Left renal cortex interstitium (tissue), 4 donors: ENCODE data around the gene SHMT2. TPM values are rescaled to one million over a fixed set of nuclear protein-coding genes. Genes with fewer than 3 reads are reported as not detected.

Experiments
- DNase-seq, 4 donors: peaks; one replicate each; pipeline ENCODE4 v3.0.0-alpha.2; 2013; ENCODE audit warnings: low read depth in 4 of 4, low spot score in 2 of 4, missing footprints in 1 of 4
- polyA plus RNA-seq, 4 donors: library from polyadenylated mRNA; unstranded; fragments of 120-200 nt; gene quantifications; one replicate each; pipeline ENCODE4 v1.2.1, GENCODE V29; 2013; ENCODE audit not compliant: insufficient read length in 4 of 4

SHMT2 gene
- polyA plus RNA-seq, 4 donors = 67.7 to 91.4 (median 77.7) TPM

DNA sequence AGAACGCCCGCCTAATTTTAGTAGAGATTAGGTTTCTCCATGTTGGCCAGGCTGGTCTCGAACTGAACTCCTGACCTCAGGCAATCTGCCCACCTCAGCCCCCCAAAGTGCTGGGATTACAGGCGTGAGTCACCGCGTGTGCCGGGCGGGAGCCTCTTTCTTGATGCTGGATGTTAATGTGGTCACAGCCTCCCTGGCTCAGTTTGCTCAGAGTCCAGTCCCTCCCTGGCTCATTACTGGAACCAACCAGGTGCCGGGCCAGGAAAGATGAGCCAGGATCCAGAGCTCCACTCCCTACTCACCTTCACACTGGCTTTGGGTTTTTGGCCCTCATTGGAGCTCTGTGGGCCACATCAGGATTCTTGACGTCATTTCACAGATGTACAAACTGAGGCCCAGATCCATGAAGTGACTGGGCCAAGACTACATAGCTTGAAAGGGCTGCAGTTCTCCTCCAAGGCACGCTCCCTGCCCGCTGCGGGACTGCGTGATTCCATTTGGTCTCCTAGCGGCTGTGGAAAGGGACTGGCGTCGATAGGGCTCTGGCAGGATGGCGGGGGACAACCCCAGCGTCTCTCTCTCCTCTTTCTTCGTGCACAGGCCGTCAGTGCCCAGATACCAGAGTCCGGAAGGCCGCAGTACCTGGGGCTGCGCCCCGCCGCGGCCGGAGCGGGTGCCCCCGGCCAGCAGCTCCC is 5.1 kb upstream of the SHMT2 start:
- DNase-seq = no peak

- DNase-seq = no peak
These were observed 4.4 kb upstream of the SHMT2 start for GRCh38 chr12:57224973-57225679.

DNA sequence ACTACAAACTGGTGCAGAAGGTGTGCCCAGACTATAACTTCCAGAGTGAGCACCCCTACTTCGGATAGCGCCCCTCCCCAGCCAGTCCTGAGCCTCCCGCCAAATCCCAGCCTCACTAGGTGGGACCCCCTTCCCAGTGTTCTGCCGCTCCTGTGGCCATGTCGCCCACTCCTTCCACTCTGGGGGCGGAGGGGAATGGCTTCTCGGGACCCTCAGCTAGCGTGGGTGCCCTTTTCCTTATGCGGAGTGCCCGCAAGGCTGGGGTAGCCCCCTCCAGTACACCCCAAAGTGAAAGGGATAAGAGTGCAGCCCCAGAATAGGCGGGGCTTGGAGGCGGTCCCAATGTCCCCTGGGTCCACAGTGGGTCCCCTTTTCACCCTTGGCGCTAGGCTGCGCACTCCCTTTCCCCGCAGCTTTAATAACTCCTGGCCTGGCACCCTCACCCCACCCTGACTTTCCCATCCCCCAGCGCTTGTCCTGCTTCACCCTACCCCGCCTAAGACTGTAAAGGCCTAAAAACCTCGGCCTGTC is 3.8 kb upstream of the SHMT2 start:
- DNase-seq = no peak

- DNase-seq = no peak
These were observed 2.8 kb upstream of the SHMT2 start for GRCh38 chr12:57226588-57227314.

GRCh38 chr12:57227315-57228115 is 2.0 kb upstream of the SHMT2 start:
- DNase-seq = no peak

DNA sequence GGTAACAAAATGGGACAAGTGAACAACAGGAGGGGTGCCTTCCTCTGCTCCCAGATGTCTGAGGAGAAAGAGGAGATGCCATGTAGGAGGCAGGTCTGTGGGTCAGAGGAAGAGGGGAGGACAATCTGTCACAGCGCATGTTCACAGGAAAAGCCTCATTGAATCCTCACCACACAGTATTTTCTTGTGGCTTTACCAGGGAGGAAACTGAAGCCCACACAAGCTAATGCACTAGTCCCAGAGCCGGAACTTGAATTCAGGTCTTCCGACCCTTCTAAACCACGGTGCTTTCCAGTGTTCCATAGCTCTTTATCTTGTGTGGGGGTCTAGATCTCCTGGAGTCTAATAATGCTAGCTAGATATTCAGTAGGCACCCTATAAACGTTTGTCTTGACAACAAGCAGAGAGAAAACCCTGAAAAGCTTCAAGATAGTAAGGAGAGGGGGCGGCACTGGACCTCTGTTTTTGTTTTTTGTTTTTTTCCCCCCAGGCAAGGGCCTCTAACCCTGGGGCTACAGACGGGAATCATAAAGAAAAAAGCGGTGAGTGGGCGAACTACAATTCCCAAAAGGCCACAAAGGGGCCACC is 371 bp upstream of the SHMT2 start:
- no peak for DNase-seq

GRCh38 chr12:57230381-57231155 is 1.1 kb downstream of the SHMT2 start:
- DNase-seq = no peak

DNA sequence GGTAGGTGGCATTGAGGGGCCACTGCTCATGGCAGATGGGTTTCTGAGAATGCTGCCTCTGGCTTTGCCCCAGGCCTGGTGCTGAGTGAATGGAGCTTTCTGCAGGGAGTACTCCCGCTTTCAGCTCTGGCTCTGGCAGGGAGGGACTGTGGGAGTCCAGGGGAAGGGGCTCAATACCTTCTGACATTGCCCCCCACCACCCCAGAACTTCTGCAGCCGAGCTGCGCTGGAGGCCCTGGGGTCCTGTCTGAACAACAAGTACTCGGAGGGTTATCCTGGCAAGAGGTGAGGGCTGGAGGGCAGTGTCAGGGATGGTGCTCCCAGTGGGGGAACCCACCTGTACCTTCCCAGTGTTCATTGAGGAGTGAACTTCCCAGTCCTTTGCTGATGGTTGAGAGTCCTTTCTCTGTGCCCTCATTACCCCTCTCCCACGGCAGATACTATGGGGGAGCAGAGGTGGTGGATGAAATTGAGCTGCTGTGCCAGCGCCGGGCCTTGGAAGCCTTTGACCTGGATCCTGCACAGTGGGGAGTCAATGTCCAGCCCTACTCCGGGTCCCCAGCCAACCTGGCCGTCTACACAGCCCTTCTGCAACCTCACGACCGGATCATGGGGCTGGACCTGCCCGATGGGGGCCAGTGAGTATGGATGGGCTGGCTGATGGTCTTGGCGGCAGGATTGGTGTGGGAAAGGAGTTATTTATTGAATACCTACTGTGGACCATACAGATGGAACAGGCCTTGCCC is 1.9 kb downstream of the SHMT2 start:
- no peak for DNase-seq

GRCh38 chr12:57232156-57232756 is 2.7 kb downstream of the SHMT2 start:
- no peak for DNase-seq

GRCh38 chr12:57233357-57234232 is 4.1 kb downstream of the SHMT2 start:
- no peak for DNase-seq

DNA sequence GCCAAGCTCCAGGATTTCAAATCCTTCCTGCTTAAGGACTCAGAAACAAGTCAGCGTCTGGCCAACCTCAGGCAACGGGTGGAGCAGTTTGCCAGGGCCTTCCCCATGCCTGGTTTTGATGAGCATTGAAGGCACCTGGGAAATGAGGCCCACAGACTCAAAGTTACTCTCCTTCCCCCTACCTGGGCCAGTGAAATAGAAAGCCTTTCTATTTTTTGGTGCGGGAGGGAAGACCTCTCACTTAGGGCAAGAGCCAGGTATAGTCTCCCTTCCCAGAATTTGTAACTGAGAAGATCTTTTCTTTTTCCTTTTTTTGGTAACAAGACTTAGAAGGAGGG is 4.7 kb downstream of the SHMT2 start:
- DNase-seq = no peak

- no peak for DNase-seq
These were observed 5.1 kb downstream of the SHMT2 start for GRCh38 chr12:57234571-57235016.

DNA sequence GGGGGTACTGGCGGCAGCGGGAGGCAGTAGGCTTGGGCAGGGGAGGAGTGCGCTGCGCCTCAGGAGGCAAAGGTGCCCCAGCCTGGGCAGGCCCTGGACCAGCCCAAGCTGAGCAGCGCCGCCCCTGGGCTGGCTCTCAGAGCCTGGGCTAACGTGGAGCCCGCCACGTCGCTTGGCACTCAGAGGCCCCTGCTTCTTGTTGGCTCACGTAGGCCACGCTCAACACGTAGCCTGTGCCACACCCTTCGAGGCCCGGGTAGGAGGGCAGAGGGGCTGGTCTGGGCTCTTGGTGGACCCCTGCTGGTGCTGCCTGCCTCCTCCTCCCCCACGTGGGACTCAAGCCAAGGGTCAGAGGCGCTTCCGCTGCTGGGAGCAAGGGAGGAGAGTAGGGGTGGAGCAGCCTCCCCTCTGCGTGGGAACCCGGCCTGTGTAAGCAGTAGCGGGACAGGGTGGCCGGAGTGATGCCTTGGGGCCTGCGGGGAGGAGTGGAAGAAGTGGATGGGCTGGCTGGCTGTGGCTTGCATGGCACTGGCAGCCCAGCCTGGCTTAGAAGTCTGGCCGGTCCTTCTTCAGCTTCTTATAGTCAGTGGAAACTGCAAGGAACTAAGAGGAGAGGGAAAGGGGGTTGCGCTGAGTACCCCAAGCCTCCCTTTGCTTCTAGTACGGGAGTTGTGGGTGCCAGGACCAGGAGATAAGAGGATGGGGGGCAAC is 5.7 kb downstream of the SHMT2 start:
- no peak for DNase-seq

- DNase-seq = no peak
These were observed 6.2 kb downstream of the SHMT2 start for GRCh38 chr12:57235728-57236131.

- DNase-seq = no peak
These were observed 6.9 kb downstream of the SHMT2 start for GRCh38 chr12:57236201-57236924.

- DNase-seq = no peak
These were observed 7.5 kb downstream of the SHMT2 start for GRCh38 chr12:57236925-57237595.
